HUDEP-2 (cell line): ENCODE results near the gene POLR1E.
A peak's percentile ranks its signal among the peaks of the same experiment; 100 is the strongest.
"Not testable (repeated sequence)": the region's sequence is repeated elsewhere in the genome, so short reads cannot be mapped to it uniquely, and the experiment has no call there.

Experiments used
- DNase-seq, 76 experiments: peaks; one replicate each; lab custom pipeline; 2025; ENCODE audit not compliant: unreplicated experiment in 76 of 76; lab: John Stamatoyannopoulos, UW

Gene POLR1E

GRCh38 chr9:37464426-37465248 lies 21.1 kb upstream of the POLR1E start:
- peak in 57 of 76 experiments; percentile 9 to 86 (median 43) for DNase-seq

GRCh38 chr9:37465249-37466036 lies 20.3 kb upstream of the POLR1E start, which contains the start of gene ZBTB5:
ZBTB5 (minus strand) TSS chr9:37465450; CDS start chr9:37442551, 22,899 bp downstream.
- DNase-seq = peak; percentile 79 to 100 (median 97)

- DNase-seq = peak in 69 of 76 experiments; percentile 8 to 77 (median 55)
These were observed 19.6 kb upstream of the POLR1E start for GRCh38 chr9:37466037-37466709.

GRCh38 chr9:37467530-37467929 lies 18.2 kb upstream of the POLR1E start:
- DNase-seq = not testable (repeated sequence)

- peak in 4 of 76 experiments; percentile 3 to 9 (median 6) for DNase-seq
These were observed 17.1 kb upstream of the POLR1E start for GRCh38 chr9:37468620-37469019.

- DNase-seq = no peak
These were observed 13.6 kb upstream of the POLR1E start for GRCh38 chr9:37471942-37472684.

- not testable (repeated sequence) for DNase-seq
These were observed 11.8 kb upstream of the POLR1E start for GRCh38 chr9:37473982-37474381.

- DNase-seq = no peak
These were observed 11.3 kb upstream of the POLR1E start for GRCh38 chr9:37474438-37474837.

- no peak for DNase-seq
These were observed 8.8 kb upstream of the POLR1E start for GRCh38 chr9:37476930-37477329.

- not testable (repeated sequence) for DNase-seq
These were observed 8.3 kb upstream of the POLR1E start for GRCh38 chr9:37477443-37477842.

GRCh38 chr9:37477987-37478619 lies 7.6 kb upstream of the POLR1E start:
- not testable (repeated sequence) for DNase-seq

GRCh38 chr9:37480759-37481158 lies 5.0 kb upstream of the POLR1E start:
- DNase-seq = no peak

GRCh38 chr9:37486256-37486615 lies 488 bp downstream of the POLR1E start:
- no peak for DNase-seq

GRCh38 chr9:37486616-37487548 lies 1.1 kb downstream of the POLR1E start:
- peak in 1 of 76 experiments; percentile 14 for DNase-seq

GRCh38 chr9:37491939-37492338 lies 6.2 kb downstream of the POLR1E start:
- DNase-seq = no peak

GRCh38 chr9:37495571-37495970 lies 9.8 kb downstream of the POLR1E start:
- no peak for DNase-seq

- no peak for DNase-seq
These were observed 10.3 kb downstream of the POLR1E start for GRCh38 chr9:37496020-37496419.

GRCh38 chr9:37497320-37497719 lies 11.6 kb downstream of the POLR1E start:
- no peak for DNase-seq

GRCh38 chr9:37498457-37498856 lies 12.7 kb downstream of the POLR1E start:
- DNase-seq = no peak
